ENCODE measurements around the gene PPM1H. TPM values are rescaled to one million over a fixed set of nuclear protein-coding genes. Genes with fewer than 3 reads are reported as not detected.

Gene PPM1H
- total RNA-seq, 4 donors from 2014 or later = 0.09 to 7.6 (median 0.76) TPM; not detected in 1

GRCh38 chr12:62629971-62630739, 304.8 kb downstream of the PPM1H start:
- H3K27me3 ChIP-seq = peaks cover 0 to 44% (median 0%) of the 10 kb centered on the region in 4 donors
- H3K4me1 ChIP-seq = peaks cover 0 to 21% (median 15%) of the 10 kb centered on the region in 3 donors
- no peak for DNase-seq
- H3K9me3 ChIP-seq = no peaks in the 10 kb centered on the region
- H3K4me3 ChIP-seq = no peak overlapping the region
- no peak overlapping the region for H3K27ac ChIP-seq
- intact Hi-C loops (cut with DNase I) = no loop called here
- no peaks in the 10 kb centered on the region for H3K36me3 ChIP-seq
- 57 to 64% methylated on average over 5 of the region's 5 CpGs for WGBS, 2 donors
- TF ChIP-seq, protein P1, sequence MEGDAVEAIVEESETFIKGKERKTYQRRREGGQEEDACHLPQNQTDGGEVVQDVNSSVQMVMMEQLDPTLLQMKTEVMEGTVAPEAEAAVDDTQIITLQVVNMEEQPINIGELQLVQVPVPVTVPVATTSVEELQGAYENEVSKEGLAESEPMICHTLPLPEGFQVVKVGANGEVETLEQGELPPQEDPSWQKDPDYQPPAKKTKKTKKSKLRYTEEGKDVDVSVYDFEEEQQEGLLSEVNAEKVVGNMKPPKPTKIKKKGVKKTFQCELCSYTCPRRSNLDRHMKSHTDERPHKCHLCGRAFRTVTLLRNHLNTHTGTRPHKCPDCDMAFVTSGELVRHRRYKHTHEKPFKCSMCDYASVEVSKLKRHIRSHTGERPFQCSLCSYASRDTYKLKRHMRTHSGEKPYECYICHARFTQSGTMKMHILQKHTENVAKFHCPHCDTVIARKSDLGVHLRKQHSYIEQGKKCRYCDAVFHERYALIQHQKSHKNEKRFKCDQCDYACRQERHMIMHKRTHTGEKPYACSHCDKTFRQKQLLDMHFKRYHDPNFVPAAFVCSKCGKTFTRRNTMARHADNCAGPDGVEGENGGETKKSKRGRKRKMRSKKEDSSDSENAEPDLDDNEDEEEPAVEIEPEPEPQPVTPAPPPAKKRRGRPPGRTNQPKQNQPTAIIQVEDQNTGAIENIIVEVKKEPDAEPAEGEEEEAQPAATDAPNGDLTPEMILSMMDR (IDR thresholded peaks at IDR 0.05) = no peak
- no peak for TF ChIP-seq POLR2A (IDR thresholded peaks at IDR 0.05)

GRCh38 chr12:62629413-62629812, 305.5 kb downstream of the PPM1H start:
- H3K4me1 ChIP-seq = peaks cover 0 to 21% (median 15%) of the 10 kb centered on the region in 3 donors
- H3K4me3 ChIP-seq = no peak overlapping the region
- intact Hi-C loops (cut with DNase I) = no loop called here
- H3K27me3 ChIP-seq = peaks cover 0 to 44% (median 0%) of the 10 kb centered on the region in 4 donors
- no peaks in the 10 kb centered on the region for H3K36me3 ChIP-seq
- DNase-seq = no peak
- no peak overlapping the region for H3K27ac ChIP-seq
- H3K9me3 ChIP-seq = no peaks in the 10 kb centered on the region
- TF ChIP-seq, protein P1 (IDR thresholded peaks at IDR 0.05) = no peak
- TF ChIP-seq POLR2A (IDR thresholded peaks at IDR 0.05) = no peak
- 70 to 94% methylated on average over 3 to 4 of the region's 4 CpGs for WGBS, 2 donors

GRCh38 chr12:62627181-62627580, 307.8 kb downstream of the PPM1H start:
- Histone ChIP-seq H3K36me3 (no peaks in the 10 kb centered on the region), H3K9me3 (no peaks in the 10 kb centered on the region), H3K27me3 (peaks cover 0 to 31% (median 0%) of the 10 kb centered on the region in 4 donors), H3K4me3 (no peak overlapping the region), H3K4me1 (peaks cover 0 to 12% (median 7%) of the 10 kb centered on the region in 3 donors), H3K27ac (no peak overlapping the region)
- WGBS, 2 donors = 73 to 78% methylated on average over 2 of the region's 2 CpGs
- no peak for DNase-seq
- TF ChIP-seq POLR2A (IDR thresholded peaks at IDR 0.05) = no peak
- TF ChIP-seq, protein P1 (IDR thresholded peaks at IDR 0.05) = no peak
- intact Hi-C loops (cut with DNase I) = no loop called here

DNA sequence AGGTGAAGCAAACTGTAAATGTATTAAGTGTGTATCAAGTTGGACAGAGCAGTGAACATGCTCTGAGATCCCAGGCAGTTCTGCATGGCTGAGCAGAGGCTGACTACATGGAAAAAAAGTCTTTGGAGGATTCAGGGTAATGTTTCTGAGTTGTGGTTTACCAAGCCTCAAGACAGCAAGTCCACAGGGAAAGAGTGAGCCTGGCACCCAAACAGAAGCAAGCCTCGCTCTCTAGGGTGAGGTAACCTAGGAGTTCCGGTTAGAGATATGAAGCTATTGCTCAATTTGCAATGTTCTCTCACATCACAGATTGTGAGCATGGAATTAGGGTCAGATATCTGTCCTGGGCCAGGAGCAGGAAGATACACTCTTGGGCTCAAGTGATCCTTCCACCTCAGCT, 309.7 kb downstream of the PPM1H start:
- Histone ChIP-seq H3K27ac (no peak overlapping the region), H3K4me3 (no peak overlapping the region), H3K4me1 (no peaks in the 10 kb centered on the region), H3K36me3 (no peaks in the 10 kb centered on the region), H3K9me3 (no peaks in the 10 kb centered on the region), H3K27me3 (peaks cover 0 to 15% (median 0%) of the 10 kb centered on the region in 4 donors)
- TF ChIP-seq, protein P1 (IDR thresholded peaks at IDR 0.05) = no peak
- no peak for TF ChIP-seq POLR2A (IDR thresholded peaks at IDR 0.05)
- intact Hi-C loops (cut with DNase I) = no loop called here
- WGBS, 2 donors = 74 to 93% methylated on average over 2 of the region's 2 CpGs
- DNase-seq = no peak

- no peaks in the 10 kb centered on the region for H3K27me3 ChIP-seq
- intact Hi-C loops (cut with DNase I) = no loop called here
- no peak overlapping the region for H3K27ac ChIP-seq
- no peaks in the 10 kb centered on the region for H3K9me3 ChIP-seq
- TF ChIP-seq, protein P1 (IDR thresholded peaks at IDR 0.05) = no peak
- no peak for TF ChIP-seq POLR2A (IDR thresholded peaks at IDR 0.05)
- no peak for DNase-seq
- H3K36me3 ChIP-seq = no peaks in the 10 kb centered on the region
- H3K4me1 ChIP-seq = no peaks in the 10 kb centered on the region
- WGBS, 2 donors = 50 to 68% methylated on average over 2 of the region's 2 CpGs
- no peak overlapping the region for H3K4me3 ChIP-seq
Observed at GRCh38 chr12:62622177-62622576, 312.8 kb downstream of the PPM1H start.
